GM13976 (cell line): ENCODE results near the gene SUSD4.

Source experiments
- DNase-seq: peaks from one replicate; pipeline ENCODE4 v3.0.0; 2012; ENCODE audit warnings: low spot score
- CTCF ChIP-seq: IDR thresholded peaks from 2 replicates; pipeline ENCODE4 v1.5.1; 2012; ENCODE audit warnings: borderline replicate concordance, mild to moderate bottlenecking; ENCODE audit not compliant: insufficient read depth; ENCODE audit errors: extremely low read depth, missing control alignments, control extremely low read depth
- in situ Hi-C: fragments of 300-500 bp; cut with MboI; formaldehyde crosslinking; loops from one replicate; pipeline ENCODE4 v1.12.0; 2022; ENCODE audit warnings: low sequenced_read_pairs, mixed read lengths, inconsistent platforms; ENCODE audit not compliant: unreplicated experiment

Gene SUSD4

GRCh38 chr1:223233410-223234169 is 130.4 kb downstream of the SUSD4 start:
- no peak for DNase-seq
- no peak for TF ChIP-seq CTCF
- in situ Hi-C loops: no loop called here

GRCh38 chr1:223233019-223233409 is 131.0 kb downstream of the SUSD4 start:
- DNase-seq: no peak
- no peak for TF ChIP-seq CTCF
- in situ Hi-C loops: no loop called here

GRCh38 chr1:223231581-223231980 is 132.4 kb downstream of the SUSD4 start:
- in situ Hi-C loops: no loop called here

GRCh38 chr1:223231011-223231572 is 132.9 kb downstream of the SUSD4 start:
- TF ChIP-seq CTCF: no peak
- no peak for DNase-seq
- in situ Hi-C loops: no loop called here

More at GRCh38 chr1:223231581-223231980, 132.4 kb downstream of the SUSD4 start:
- no peak for DNase-seq
- no peak for TF ChIP-seq CTCF

- DNase-seq: no peak
Measured at GRCh38 chr1:223230161-223230881, 133.7 kb downstream of the SUSD4 start.

More at GRCh38 chr1:223230161-223230881, 133.7 kb downstream of the SUSD4 start:
- in situ Hi-C loops: no loop called here
- TF ChIP-seq CTCF: no peak
